GM23338 (cell line): ENCODE measurements around the gene PID1. TPM values are rescaled to one million over a fixed set of nuclear protein-coding genes. Genes with fewer than 3 reads are reported as not detected.

Source experiments
- ATAC-seq: fragments of 200-7000 bp; cut with Tn5 transposase; 3 replicates; pipeline ENCODE4 v1.9.1; 2020
- DNase-seq: peaks from one replicate; pipeline ENCODE4 v3.0.0-alpha.2; 2015; ENCODE audit warnings: low spot score
- H2AFZ ChIP-seq: fragments of 200-600 bp; sonication (generic); 2 replicates; pipeline ENCODE4 v1.8.0; 2016; ENCODE audit warnings: antibody characterized with exemption, mild to moderate bottlenecking, moderate library complexity
- H3F3A ChIP-seq: fragments of 200-600 bp; sonication (generic); replicated peaks from 2 replicates; pipeline ENCODE4 v1.8.0; 2017; ENCODE audit warnings: antibody characterized with exemption, mixed run types, low read depth
- H3K27ac ChIP-seq: fragments of 200-600 bp; sonication (generic); 2 replicates; pipeline ENCODE4 v1.6.1; 2016; ENCODE audit warnings: low read depth
- H3K27me3 ChIP-seq: fragments of 200-600 bp; sonication (generic); 2 replicates; pipeline ENCODE4 v1.8.0; 2016; ENCODE audit warnings: mild to moderate bottlenecking, mixed run types, moderate library complexity; ENCODE audit not compliant: insufficient read depth
- H3K36me3 ChIP-seq: fragments of 200-600 bp; sonication (generic); 2 replicates; pipeline ENCODE4 v1.8.0; 2016; ENCODE audit warnings: mild to moderate bottlenecking; ENCODE audit not compliant: insufficient read depth
- H3K4me1 ChIP-seq: fragments of 200-600 bp; sonication (generic); 2 replicates; pipeline ENCODE4 v1.8.0; 2016; ENCODE audit warnings: mild to moderate bottlenecking, moderate library complexity; ENCODE audit not compliant: insufficient read depth
- H3K4me2 ChIP-seq: fragments of 200-600 bp; sonication (generic); 2 replicates; pipeline ENCODE4 v1.7.1; 2017; ENCODE audit warnings: mixed run types
- H3K4me3 ChIP-seq: fragments of 200-600 bp; sonication (generic); 2 replicates; pipeline ENCODE4 v1.6.1; 2016; ENCODE audit warnings: mixed run types
- H3K79me2 ChIP-seq: fragments of 200-600 bp; sonication (generic); replicated peaks from 2 replicates; pipeline ENCODE4 v1.8.0; 2017; ENCODE audit warnings: mild to moderate bottlenecking; ENCODE audit not compliant: insufficient read depth
- H3K9me2 ChIP-seq: fragments of 200-600 bp; sonication (generic); 2 replicates; pipeline ENCODE4 v1.8.0; 2017; ENCODE audit not compliant: insufficient read depth
- H4K20me1 ChIP-seq: fragments of 200-600 bp; sonication (generic); replicated peaks from 2 replicates; pipeline ENCODE4 v1.8.0; 2017; ENCODE audit warnings: mild to moderate bottlenecking; ENCODE audit not compliant: insufficient read depth
- H3K27ac Mint-ChIP-seq: 2 replicates; pipeline ENCODE4 v1.8.0; 2020; ENCODE audit warnings: inconsistent platforms, mild to moderate bottlenecking, moderate library complexity, mixed read lengths
- H3K27me3 Mint-ChIP-seq: 3 replicates; pipeline ENCODE4 v1.8.0; 2022; ENCODE audit warnings: low read depth, mild to moderate bottlenecking, moderate library complexity, mixed read lengths, inconsistent platforms; ENCODE audit not compliant: insufficient read depth, poor library complexity
- H3K36me3 Mint-ChIP-seq: 3 replicates; pipeline ENCODE4 v1.8.0; 2021; ENCODE audit warnings: low read depth, mild to moderate bottlenecking, inconsistent platforms, moderate library complexity, mixed read lengths
- H3K4me1 Mint-ChIP-seq: 3 replicates; pipeline ENCODE4 v1.8.0; 2020; ENCODE audit warnings: mild to moderate bottlenecking, inconsistent platforms, mixed read lengths
- H3K4me3 Mint-ChIP-seq: 3 replicates; pipeline ENCODE4 v1.8.0; 2021; ENCODE audit warnings: moderate library complexity, mild to moderate bottlenecking, inconsistent platforms, mixed read lengths
- H3K9me3 Mint-ChIP-seq: 3 replicates; pipeline ENCODE4 v1.8.0; 2020; ENCODE audit warnings: moderate library complexity, mild to moderate bottlenecking, inconsistent platforms, mixed read lengths
- CREB1 ChIP-seq: fragments of 250-450 bp; sonication (Bioruptor Pico); IDR thresholded peaks from 2 replicates; pipeline ENCODE4 v1.5.0; 2020; ENCODE audit warnings: low read depth, mild to moderate bottlenecking, moderate library complexity
- EZH2 ChIP-seq: fragments of 200-600 bp; sonication (generic); IDR thresholded peaks from one replicate; pipeline ENCODE4 v1.8.0; 2017; ENCODE audit warnings: antibody characterized with exemption, mild to moderate bottlenecking, low read depth; ENCODE audit not compliant: unreplicated experiment
- EZH2phosphoT487 ChIP-seq: fragments of 200-600 bp; sonication (generic); IDR thresholded peaks from one replicate; pipeline ENCODE4 v1.8.1; 2018; ENCODE audit warnings: antibody characterized with exemption; ENCODE audit not compliant: unreplicated experiment
- JUNB ChIP-seq: IDR thresholded peaks from one replicate; pipeline ENCODE4 v1.6.1; 2016; ENCODE audit warnings: antibody characterized with exemption; ENCODE audit not compliant: unreplicated experiment
- NANOG ChIP-seq: IDR thresholded peaks from 2 replicates; pipeline ENCODE4 v1.6.1; 2016; ENCODE audit warnings: antibody characterized with exemption, borderline replicate concordance
- POLR2AphosphoS5 ChIP-seq: IDR thresholded peaks from 2 replicates; pipeline ENCODE4 v1.6.1; 2016; ENCODE audit warnings: antibody characterized with exemption, low read depth
- STAT1 ChIP-seq: IDR thresholded peaks from one replicate; pipeline ENCODE4 v1.6.1; 2016; ENCODE audit warnings: antibody characterized with exemption; ENCODE audit not compliant: unreplicated experiment
- ZNF114 ChIP-seq: fragments of 250-450 bp; sonication (Bioruptor Pico); IDR thresholded peaks from 2 replicates; pipeline ENCODE4 v1.5.0; 2020; ENCODE audit warnings: mild to moderate bottlenecking, moderate library complexity
- ZNF331 ChIP-seq: fragments of 250-450 bp; sonication (Bioruptor Pico); IDR thresholded peaks from 2 replicates; pipeline ENCODE4 v1.5.0; 2020; ENCODE audit warnings: low read depth, mild to moderate bottlenecking, moderate library complexity
- polyA plus RNA-seq: library from polyadenylated mRNA; unstranded; fragments of >200 nt; fragmentation: Nextera tagmentation; extraction: Ambion mirVana; gene quantifications from 2 replicates; pipeline ENCODE4 v1.2.1, GENCODE V29; 2016
- total RNA-seq: library from RNA; depleted of rRNA; stranded (reverse); fragments of >200 nt; shearing (Covaris generic); gene quantifications from 2 replicates; pipeline ENCODE4 v1.2.3, GENCODE V29; 2014
- TF ChIP-seq, protein P1 (sequence below): IDR thresholded peaks from one replicate; pipeline ENCODE4 v1.6.1; 2018; ENCODE audit warnings: antibody characterized with exemption; ENCODE audit not compliant: unreplicated experiment
- TF ChIP-seq, protein P2 (sequence below): IDR thresholded peaks from 2 replicates; pipeline ENCODE4 v1.6.1; 2016; ENCODE audit warnings: antibody characterized with exemption
- TF ChIP-seq, protein P3 (sequence below), 2 experiments: fragments of 200-600 bp in 1 of 2; sonication (generic) in 1 of 2; conservative IDR thresholded peaks; 2 replicates each; pipeline versions ENCODE4 v1.5.1 to v1.6.1; 2016 to 2017; ENCODE audit warnings: antibody characterized with exemption in 2 of 2, low read depth in 2 of 2, mild to moderate bottlenecking in 2 of 2, moderate library complexity in 1 of 2
- TF ChIP-seq, protein P4 (sequence below): fragments of 250-450 bp; sonication (Bioruptor Pico); IDR thresholded peaks from 2 replicates; pipeline ENCODE4 v1.5.0; 2020; ENCODE audit warnings: mild to moderate bottlenecking, moderate library complexity

Gene PID1
- total and polyA plus RNA-seq, 2 experiments from 2014 or later = 1.7 to 2.4 TPM

DNA sequence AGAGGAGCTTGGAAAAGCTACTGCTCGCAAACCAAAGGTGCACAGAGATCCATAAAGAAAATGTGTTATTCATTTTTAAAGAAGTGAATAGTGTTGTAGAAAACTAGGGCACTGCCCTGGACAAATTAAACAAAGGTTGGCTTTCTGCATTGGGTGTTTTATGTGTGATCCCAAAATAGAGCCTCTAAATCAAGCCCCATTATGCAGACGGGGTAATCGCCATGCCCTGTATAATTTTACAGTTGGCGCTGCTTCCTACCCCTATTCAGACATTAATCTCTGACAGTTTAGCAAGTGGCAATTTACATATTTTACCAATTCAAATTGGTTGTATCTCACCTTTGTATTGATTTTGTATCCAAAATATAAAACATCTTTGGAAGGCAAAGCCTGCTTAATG, 109.1 kb downstream of the PID1 start:
- Mint-ChIP-seq H3K4me1 (peaks cover 12% of the 10 kb centered on the region; the same call in 2 of the 3 replicates), H3K27me3 (no peaks in the 10 kb centered on the region), H3K9me3 (no peaks in the 10 kb centered on the region; the same call in 2 of the 3 replicates), H3K36me3 (no peaks in the 10 kb centered on the region), H3K27ac (no peak overlapping the region), H3K4me3 (no peak overlapping the region)
- no peak overlapping the region for H3K4me2 ChIP-seq
- H3K27me3 ChIP-seq = no peaks in the 10 kb centered on the region
- H3K4me3 ChIP-seq = no peak overlapping the region
- ATAC-seq (no peak), DNase-seq (no peak)
- no peaks in the 10 kb centered on the region for H4K20me1 ChIP-seq
- 0 out of 2 replicates have a peak, but pooled peaks cover 4% of the 10 kb centered on the region for H3K9me2 ChIP-seq
- no peaks in the 10 kb centered on the region for H3K4me1 ChIP-seq
- no peak overlapping the region for H3K27ac ChIP-seq
- no peaks in the 10 kb centered on the region for H3K79me2 ChIP-seq
- no peaks in the 10 kb centered on the region for H3K36me3 ChIP-seq
- H3F3A ChIP-seq = no peaks in the 10 kb centered on the region
- H2AFZ ChIP-seq = no peak overlapping the region
- TF ChIP-seq ZNF331 = no peak
- TF ChIP-seq EZH2 = no peak
- TF ChIP-seq NANOG = no peak
- no peak for TF ChIP-seq CREB1 (CRISPR knock-in tag)
- TF ChIP-seq, protein P1, sequence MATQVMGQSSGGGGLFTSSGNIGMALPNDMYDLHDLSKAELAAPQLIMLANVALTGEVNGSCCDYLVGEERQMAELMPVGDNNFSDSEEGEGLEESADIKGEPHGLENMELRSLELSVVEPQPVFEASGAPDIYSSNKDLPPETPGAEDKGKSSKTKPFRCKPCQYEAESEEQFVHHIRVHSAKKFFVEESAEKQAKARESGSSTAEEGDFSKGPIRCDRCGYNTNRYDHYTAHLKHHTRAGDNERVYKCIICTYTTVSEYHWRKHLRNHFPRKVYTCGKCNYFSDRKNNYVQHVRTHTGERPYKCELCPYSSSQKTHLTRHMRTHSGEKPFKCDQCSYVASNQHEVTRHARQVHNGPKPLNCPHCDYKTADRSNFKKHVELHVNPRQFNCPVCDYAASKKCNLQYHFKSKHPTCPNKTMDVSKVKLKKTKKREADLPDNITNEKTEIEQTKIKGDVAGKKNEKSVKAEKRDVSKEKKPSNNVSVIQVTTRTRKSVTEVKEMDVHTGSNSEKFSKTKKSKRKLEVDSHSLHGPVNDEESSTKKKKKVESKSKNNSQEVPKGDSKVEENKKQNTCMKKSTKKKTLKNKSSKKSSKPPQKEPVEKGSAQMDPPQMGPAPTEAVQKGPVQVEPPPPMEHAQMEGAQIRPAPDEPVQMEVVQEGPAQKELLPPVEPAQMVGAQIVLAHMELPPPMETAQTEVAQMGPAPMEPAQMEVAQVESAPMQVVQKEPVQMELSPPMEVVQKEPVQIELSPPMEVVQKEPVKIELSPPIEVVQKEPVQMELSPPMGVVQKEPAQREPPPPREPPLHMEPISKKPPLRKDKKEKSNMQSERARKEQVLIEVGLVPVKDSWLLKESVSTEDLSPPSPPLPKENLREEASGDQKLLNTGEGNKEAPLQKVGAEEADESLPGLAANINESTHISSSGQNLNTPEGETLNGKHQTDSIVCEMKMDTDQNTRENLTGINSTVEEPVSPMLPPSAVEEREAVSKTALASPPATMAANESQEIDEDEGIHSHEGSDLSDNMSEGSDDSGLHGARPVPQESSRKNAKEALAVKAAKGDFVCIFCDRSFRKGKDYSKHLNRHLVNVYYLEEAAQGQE = no peak
- TF ChIP-seq STAT1 = no peak
- TF ChIP-seq, protein P2, sequence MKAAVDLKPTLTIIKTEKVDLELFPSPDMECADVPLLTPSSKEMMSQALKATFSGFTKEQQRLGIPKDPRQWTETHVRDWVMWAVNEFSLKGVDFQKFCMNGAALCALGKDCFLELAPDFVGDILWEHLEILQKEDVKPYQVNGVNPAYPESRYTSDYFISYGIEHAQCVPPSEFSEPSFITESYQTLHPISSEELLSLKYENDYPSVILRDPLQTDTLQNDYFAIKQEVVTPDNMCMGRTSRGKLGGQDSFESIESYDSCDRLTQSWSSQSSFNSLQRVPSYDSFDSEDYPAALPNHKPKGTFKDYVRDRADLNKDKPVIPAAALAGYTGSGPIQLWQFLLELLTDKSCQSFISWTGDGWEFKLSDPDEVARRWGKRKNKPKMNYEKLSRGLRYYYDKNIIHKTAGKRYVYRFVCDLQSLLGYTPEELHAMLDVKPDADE = no peak
- TF ChIP-seq, protein P3, sequence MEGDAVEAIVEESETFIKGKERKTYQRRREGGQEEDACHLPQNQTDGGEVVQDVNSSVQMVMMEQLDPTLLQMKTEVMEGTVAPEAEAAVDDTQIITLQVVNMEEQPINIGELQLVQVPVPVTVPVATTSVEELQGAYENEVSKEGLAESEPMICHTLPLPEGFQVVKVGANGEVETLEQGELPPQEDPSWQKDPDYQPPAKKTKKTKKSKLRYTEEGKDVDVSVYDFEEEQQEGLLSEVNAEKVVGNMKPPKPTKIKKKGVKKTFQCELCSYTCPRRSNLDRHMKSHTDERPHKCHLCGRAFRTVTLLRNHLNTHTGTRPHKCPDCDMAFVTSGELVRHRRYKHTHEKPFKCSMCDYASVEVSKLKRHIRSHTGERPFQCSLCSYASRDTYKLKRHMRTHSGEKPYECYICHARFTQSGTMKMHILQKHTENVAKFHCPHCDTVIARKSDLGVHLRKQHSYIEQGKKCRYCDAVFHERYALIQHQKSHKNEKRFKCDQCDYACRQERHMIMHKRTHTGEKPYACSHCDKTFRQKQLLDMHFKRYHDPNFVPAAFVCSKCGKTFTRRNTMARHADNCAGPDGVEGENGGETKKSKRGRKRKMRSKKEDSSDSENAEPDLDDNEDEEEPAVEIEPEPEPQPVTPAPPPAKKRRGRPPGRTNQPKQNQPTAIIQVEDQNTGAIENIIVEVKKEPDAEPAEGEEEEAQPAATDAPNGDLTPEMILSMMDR (conservative IDR thresholded peaks at IDR 0.05; ENCODE audit: low read depth in 2 of 2) = no peak
- no peak for TF ChIP-seq POLR2AphosphoS5
- no peak for TF ChIP-seq ZNF114 (CRISPR knock-in tag)
- TF ChIP-seq, protein P4, sequence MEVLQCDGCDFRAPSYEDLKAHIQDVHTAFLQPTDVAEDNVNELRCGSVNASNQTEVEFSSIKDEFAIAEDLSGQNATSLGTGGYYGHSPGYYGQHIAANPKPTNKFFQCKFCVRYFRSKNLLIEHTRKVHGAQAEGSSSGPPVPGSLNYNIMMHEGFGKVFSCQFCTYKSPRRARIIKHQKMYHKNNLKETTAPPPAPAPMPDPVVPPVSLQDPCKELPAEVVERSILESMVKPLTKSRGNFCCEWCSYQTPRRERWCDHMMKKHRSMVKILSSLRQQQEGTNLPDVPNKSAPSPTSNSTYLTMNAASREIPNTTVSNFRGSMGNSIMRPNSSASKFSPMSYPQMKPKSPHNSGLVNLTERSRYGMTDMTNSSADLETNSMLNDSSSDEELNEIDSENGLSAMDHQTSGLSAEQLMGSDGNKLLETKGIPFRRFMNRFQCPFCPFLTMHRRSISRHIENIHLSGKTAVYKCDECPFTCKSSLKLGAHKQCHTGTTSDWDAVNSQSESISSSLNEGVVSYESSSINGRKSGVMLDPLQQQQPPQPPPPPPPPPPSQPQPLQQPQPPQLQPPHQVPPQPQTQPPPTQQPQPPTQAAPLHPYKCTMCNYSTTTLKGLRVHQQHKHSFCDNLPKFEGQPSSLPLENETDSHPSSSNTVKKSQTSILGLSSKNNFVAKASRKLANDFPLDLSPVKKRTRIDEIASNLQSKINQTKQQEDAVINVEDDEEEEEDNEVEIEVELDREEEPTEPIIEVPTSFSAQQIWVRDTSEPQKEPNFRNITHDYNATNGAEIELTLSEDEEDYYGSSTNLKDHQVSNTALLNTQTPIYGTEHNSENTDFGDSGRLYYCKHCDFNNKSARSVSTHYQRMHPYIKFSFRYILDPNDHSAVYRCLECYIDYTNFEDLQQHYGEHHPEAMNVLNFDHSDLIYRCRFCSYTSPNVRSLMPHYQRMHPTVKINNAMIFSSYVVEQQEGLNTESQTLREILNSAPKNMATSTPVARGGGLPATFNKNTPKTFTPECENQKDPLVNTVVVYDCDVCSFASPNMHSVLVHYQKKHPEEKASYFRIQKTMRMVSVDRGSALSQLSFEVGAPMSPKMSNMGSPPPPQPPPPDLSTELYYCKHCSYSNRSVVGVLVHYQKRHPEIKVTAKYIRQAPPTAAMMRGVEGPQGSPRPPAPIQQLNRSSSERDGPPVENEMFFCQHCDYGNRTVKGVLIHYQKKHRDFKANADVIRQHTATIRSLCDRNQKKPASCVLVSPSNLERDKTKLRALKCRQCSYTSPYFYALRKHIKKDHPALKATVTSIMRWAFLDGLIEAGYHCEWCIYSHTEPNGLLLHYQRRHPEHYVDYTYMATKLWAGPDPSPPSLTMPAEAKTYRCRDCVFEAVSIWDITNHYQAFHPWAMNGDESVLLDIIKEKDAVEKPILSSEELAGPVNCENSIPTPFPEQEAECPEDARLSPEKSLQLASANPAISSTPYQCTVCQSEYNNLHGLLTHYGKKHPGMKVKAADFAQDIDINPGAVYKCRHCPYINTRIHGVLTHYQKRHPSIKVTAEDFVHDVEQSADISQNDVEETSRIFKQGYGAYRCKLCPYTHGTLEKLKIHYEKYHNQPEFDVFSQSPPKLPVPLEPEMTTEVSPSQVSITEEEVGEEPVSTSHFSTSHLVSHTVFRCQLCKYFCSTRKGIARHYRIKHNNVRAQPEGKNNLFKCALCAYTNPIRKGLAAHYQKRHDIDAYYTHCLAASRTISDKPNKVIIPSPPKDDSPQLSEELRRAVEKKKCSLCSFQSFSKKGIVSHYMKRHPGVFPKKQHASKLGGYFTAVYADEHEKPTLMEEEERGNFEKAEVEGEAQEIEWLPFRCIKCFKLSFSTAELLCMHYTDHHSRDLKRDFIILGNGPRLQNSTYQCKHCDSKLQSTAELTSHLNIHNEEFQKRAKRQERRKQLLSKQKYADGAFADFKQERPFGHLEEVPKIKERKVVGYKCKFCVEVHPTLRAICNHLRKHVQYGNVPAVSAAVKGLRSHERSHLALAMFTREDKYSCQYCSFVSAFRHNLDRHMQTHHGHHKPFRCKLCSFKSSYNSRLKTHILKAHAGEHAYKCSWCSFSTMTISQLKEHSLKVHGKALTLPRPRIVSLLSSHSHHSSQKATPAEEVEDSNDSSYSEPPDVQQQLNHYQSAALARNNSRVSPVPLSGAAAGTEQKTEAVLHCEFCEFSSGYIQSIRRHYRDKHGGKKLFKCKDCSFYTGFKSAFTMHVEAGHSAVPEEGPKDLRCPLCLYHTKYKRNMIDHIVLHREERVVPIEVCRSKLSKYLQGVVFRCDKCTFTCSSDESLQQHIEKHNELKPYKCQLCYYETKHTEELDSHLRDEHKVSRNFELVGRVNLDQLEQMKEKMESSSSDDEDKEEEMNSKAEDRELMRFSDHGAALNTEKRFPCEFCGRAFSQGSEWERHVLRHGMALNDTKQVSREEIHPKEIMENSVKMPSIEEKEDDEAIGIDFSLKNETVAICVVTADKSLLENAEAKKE (CRISPR knock-in tag) = no peak
- no peak for TF ChIP-seq EZH2phosphoT487
- no peak for TF ChIP-seq JUNB
